ENCODE results near the gene GJB2. TPM values are rescaled to one million over a fixed set of nuclear protein-coding genes. Genes with fewer than 3 reads are reported as not detected.

Gene GJB2
- total RNA-seq, 5 donors from 2014 or later (not counting 1 experiment from before 2014, with no cell fraction given): 0.10 to 0.15 TPM; not detected in 3

GRCh38 chr13:20174656-20175405 is 17.9 kb downstream of the GJB2 start:
- Mint-ChIP-seq H3K4me1 (peaks cover 6 to 12% (median 9%) of the 10 kb centered on the region in 3 donors), H3K27me3 (peaks cover 75 to 84% of the 10 kb centered on the region in 2 donors), H3K4me3 (peak overlapping the region in 1 of 3 donors; percentile 18), H3K9me3 (no peaks in the 10 kb centered on the region), H3K27ac (no peak overlapping the region), H3K36me3 (no peaks in the 10 kb centered on the region)
- no peak overlapping the region for H3K4me3 ChIP-seq (ENCODE audit: control insufficient read depth in 1 of 2, extremely low read depth in 1 of 2, low read length in 1 of 2)
- peaks cover 7 to 55% of the 10 kb centered on the region in 2 experiments for H3K27me3 ChIP-seq (replicated peaks in 1 of 2; ENCODE audit: control insufficient read depth in 2 of 2, extremely low read depth in 1 of 2, insufficient read depth in 2 of 2, low read length in 1 of 2)
- no peaks in the 10 kb centered on the region for H3K36me3 ChIP-seq (ENCODE audit: control insufficient read depth in 2 of 2, extremely low read depth in 1 of 2, insufficient read depth in 1 of 2, low read length in 1 of 2)
- POLR2A ChIA-PET: interaction anchor here (0.6 to 1.0 kb wide), 2 partner anchors 301 to 328 kb away, joined by 3 read pairs; no protein-coding TSS in a partner anchor
- no peak overlapping the region for H3K27ac ChIP-seq (ENCODE audit: low read length)
- H3K4me1 ChIP-seq (ENCODE audit: control insufficient read depth in 1 of 2, extremely low read depth in 1 of 2, insufficient read depth in 2 of 2, low read length in 2 of 2): peaks cover 0 to 3% of the 10 kb centered on the region in 2 experiments
- peak; percentile 68 to 84 (median 81) for ATAC-seq (replicated peaks in 1 of 4)
- CTCF ChIA-PET: interaction anchor here in 1 of 2 donors (1.0 kb wide), 1 partner anchor 16 kb away, joined by 3 read pairs; no protein-coding TSS in a partner anchor
- H3K9me3 ChIP-seq: no peaks in the 10 kb centered on the region
- DNase-seq: peak in 5 of 35 experiments; percentile 25 to 43 (median 35)
- WGBS (ENCODE audit: insufficient coverage): 51% methylated on average over 10 of the region's 22 CpGs

DNA sequence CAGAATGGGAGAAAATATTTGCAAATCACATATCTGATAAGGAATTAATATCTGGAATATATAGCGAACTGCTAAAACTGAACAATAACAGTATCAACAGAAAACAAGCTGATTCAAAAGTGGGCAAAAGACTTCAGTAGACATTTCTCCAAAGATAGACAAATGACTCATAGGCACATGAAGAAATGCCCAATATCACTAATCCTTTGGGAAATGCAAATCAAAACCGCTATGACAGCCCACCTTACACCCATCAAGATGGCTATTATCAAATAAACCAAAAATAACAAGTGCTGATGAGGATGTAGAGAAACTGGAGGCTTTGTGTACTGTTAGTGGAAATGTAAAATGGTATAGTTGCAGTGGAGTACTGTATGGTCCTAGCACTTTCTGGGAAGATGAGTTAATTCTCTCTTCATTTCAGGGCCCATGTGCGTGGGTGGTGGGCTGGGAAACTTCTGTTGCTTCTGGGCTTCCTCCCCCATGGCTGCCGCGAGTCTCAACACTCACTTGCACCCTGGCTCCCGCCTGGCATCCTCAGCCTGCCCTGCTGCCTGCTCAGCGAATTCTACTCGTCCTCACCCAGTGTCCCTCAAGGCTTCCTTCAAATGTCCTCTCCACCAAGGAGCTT is 19.5 kb downstream of the GJB2 start:
- peaks cover 0 to 3% of the 10 kb centered on the region in 2 experiments for H3K4me1 ChIP-seq (ENCODE audit: control insufficient read depth in 1 of 2, extremely low read depth in 1 of 2, insufficient read depth in 2 of 2, low read length in 2 of 2)
- no peak overlapping the region for H3K27ac ChIP-seq (ENCODE audit: low read length)
- H3K36me3 ChIP-seq (ENCODE audit: control insufficient read depth in 2 of 2, extremely low read depth in 1 of 2, insufficient read depth in 1 of 2, low read length in 1 of 2): no peaks in the 10 kb centered on the region
- no peak overlapping the region for H3K4me3 ChIP-seq (ENCODE audit: control insufficient read depth in 1 of 2, extremely low read depth in 1 of 2, low read length in 1 of 2)
- CTCF ChIA-PET: interaction anchor here in 1 of 2 donors (0.8 to 0.9 kb wide), 2 partner anchors 9 to 318 kb away, joined by 3 to 4 read pairs; no protein-coding TSS in a partner anchor
- H3K36me3 Mint-ChIP-seq: no peaks in the 10 kb centered on the region
- DNase-seq (no peak), ATAC-seq (replicated peaks in 1 of 4) (no peak)
- no peak overlapping the region for H3K4me3 Mint-ChIP-seq
- H3K27me3 Mint-ChIP-seq: peaks cover 67 to 81% of the 10 kb centered on the region in 2 donors
- H3K4me1 Mint-ChIP-seq: peaks cover 6 to 12% (median 9%) of the 10 kb centered on the region in 3 donors
- H3K27me3 ChIP-seq (replicated peaks in 1 of 2; ENCODE audit: control insufficient read depth in 2 of 2, extremely low read depth in 1 of 2, insufficient read depth in 2 of 2, low read length in 1 of 2): peaks cover 9 to 52% of the 10 kb centered on the region in 2 experiments
- no peaks in the 10 kb centered on the region for H3K9me3 ChIP-seq
- WGBS (ENCODE audit: insufficient coverage): 39% methylated on average over 5 of the region's 8 CpGs
- H3K27ac Mint-ChIP-seq: no peak overlapping the region
- no peaks in the 10 kb centered on the region for H3K9me3 Mint-ChIP-seq
- POLR2A ChIA-PET: no interaction called here

DNA sequence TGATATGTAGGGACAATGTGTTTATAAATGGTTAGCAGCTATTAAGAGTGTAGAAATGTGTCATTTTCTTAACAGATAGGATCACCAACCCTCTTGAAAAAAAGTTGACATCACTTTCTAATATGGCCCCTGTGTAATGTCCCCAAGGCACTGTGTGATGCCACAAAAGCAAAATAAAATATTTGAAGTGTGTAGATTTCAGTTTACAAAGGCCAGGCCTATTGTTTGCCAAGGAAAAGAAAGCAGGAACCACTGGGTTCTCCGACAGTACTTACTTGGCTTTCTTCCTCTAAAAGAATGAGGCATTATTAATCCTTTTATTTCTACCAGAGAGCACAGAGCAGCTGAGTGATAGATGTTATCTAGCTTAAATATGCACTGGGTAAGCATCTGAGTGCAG is 21.4 kb downstream of the GJB2 start:
- DNase-seq: no peak
- H3K27ac ChIP-seq (ENCODE audit: low read length): no peak overlapping the region
- Mint-ChIP-seq H3K9me3 (no peaks in the 10 kb centered on the region), H3K4me3 (no peak overlapping the region), H3K27ac (no peak overlapping the region), H3K4me1 (peaks cover 6 to 12% (median 9%) of the 10 kb centered on the region in 3 donors), H3K36me3 (no peaks in the 10 kb centered on the region), H3K27me3 (peaks cover 67 to 80% of the 10 kb centered on the region in 2 donors)
- ChIA-PET CTCF (no interaction called here), POLR2A (no interaction called here)
- ATAC-seq (replicated peaks in 1 of 4): no peak
- no peaks in the 10 kb centered on the region for H3K9me3 ChIP-seq
- peaks cover 4 to 50% of the 10 kb centered on the region in 2 experiments for H3K27me3 ChIP-seq (replicated peaks in 1 of 2; ENCODE audit: control insufficient read depth in 2 of 2, extremely low read depth in 1 of 2, insufficient read depth in 2 of 2, low read length in 1 of 2)
- WGBS (ENCODE audit: insufficient coverage): no CpG with 5 or more reads among the region's 1 CpG
- no peaks in the 10 kb centered on the region for H3K36me3 ChIP-seq (ENCODE audit: control insufficient read depth in 2 of 2, extremely low read depth in 1 of 2, insufficient read depth in 1 of 2, low read length in 1 of 2)
- no peak overlapping the region for H3K4me3 ChIP-seq (ENCODE audit: control insufficient read depth in 1 of 2, extremely low read depth in 1 of 2, low read length in 1 of 2)
- H3K4me1 ChIP-seq (ENCODE audit: control insufficient read depth in 1 of 2, extremely low read depth in 1 of 2, insufficient read depth in 2 of 2, low read length in 2 of 2): peaks cover 0 to 3% of the 10 kb centered on the region in 2 experiments

DNA sequence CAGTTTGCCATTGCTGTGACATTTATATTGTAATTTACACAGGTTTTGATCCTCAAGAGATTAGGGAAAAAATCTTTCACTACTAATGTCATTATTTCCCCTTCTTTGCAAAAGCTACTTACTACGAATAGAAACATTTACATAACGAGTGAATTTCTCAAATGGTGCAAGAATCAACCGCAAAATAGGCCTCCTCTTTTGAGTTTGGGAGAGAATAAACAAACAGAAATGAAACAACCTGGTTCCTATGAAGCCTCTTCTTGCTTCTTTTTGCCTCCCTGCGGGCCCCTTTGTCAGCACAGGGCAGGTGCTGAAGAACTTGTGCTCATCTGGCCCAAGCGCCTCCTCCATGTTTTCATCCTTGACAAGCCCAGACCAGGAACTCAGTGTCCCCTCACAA is 21.8 kb downstream of the GJB2 start:
- ChIA-PET CTCF (no interaction called here), POLR2A (no interaction called here)
- Histone ChIP-seq H3K27ac (ENCODE audit: low read length) (no peak overlapping the region), H3K9me3 (no peaks in the 10 kb centered on the region), H3K4me3 (ENCODE audit: control insufficient read depth in 1 of 2, extremely low read depth in 1 of 2, low read length in 1 of 2) (no peak overlapping the region), H3K4me1 (ENCODE audit: control insufficient read depth in 1 of 2, extremely low read depth in 1 of 2, insufficient read depth in 2 of 2, low read length in 2 of 2) (peaks cover 0 to 3% of the 10 kb centered on the region in 2 experiments), H3K27me3 (replicated peaks in 1 of 2; ENCODE audit: control insufficient read depth in 2 of 2, extremely low read depth in 1 of 2, insufficient read depth in 2 of 2, low read length in 1 of 2) (peaks cover 4 to 45% of the 10 kb centered on the region in 2 experiments), H3K36me3 (ENCODE audit: control insufficient read depth in 2 of 2, extremely low read depth in 1 of 2, insufficient read depth in 1 of 2, low read length in 1 of 2) (no peaks in the 10 kb centered on the region)
- 100% methylated on average over 2 of the region's 5 CpGs for WGBS (ENCODE audit: insufficient coverage)
- Mint-ChIP-seq H3K4me3 (no peak overlapping the region), H3K27me3 (peaks cover 67 to 80% of the 10 kb centered on the region in 2 donors), H3K36me3 (no peaks in the 10 kb centered on the region), H3K9me3 (no peaks in the 10 kb centered on the region), H3K27ac (no peak overlapping the region), H3K4me1 (peaks cover 6 to 12% (median 9%) of the 10 kb centered on the region in 3 donors)
- ATAC-seq (replicated peaks in 1 of 4) (no peak), DNase-seq (no peak)

DNA sequence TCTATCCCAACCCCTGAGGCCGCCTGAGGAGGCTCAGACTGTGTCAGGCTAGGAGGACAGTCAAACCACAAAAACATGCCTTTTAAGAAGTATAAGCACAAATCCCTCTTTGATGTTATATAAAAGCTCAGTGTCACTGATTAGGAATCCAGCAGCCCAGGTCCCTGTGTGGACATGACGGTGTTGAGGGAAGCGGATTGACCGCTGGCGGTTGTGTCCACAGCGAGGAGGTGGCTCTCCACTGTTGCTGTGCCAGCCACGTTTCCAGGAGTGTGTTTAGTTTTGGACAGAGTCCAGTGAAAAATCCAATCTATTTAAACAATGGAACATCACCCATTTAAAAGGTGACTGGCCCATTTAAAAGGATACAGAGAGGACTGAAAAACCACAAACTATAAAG is 24.3 kb downstream of the GJB2 start:
- POLR2A ChIA-PET: interaction anchor here in 1 of 2 donors (0.6 kb wide), 1 partner anchor 59 kb away, joined by 8 read pairs; no protein-coding TSS in a partner anchor
- no peak overlapping the region for H3K27ac ChIP-seq (ENCODE audit: low read length)
- DNase-seq: no peak

GRCh38 chr13:20165417-20166257 is 27.1 kb downstream of the GJB2 start:
- no peaks in the 10 kb centered on the region for H3K36me3 Mint-ChIP-seq
- H3K4me1 ChIP-seq (ENCODE audit: control insufficient read depth in 1 of 2, extremely low read depth in 1 of 2, insufficient read depth in 2 of 2, low read length in 2 of 2): peaks cover 4 to 12% of the 10 kb centered on the region in 2 experiments
- no peak overlapping the region for H3K4me3 ChIP-seq (ENCODE audit: control insufficient read depth in 1 of 2, extremely low read depth in 1 of 2, low read length in 1 of 2)
- H3K27ac Mint-ChIP-seq: no peak overlapping the region
- peaks cover 41 to 68% of the 10 kb centered on the region in 2 donors for H3K27me3 Mint-ChIP-seq
- H3K27me3 ChIP-seq (replicated peaks in 1 of 2; ENCODE audit: control insufficient read depth in 2 of 2, extremely low read depth in 1 of 2, insufficient read depth in 2 of 2, low read length in 1 of 2): peaks cover 7 to 43% of the 10 kb centered on the region in 2 experiments
- H3K27ac ChIP-seq (ENCODE audit: low read length): no peak overlapping the region
- H3K9me3 ChIP-seq: no peaks in the 10 kb centered on the region
- H3K4me1 Mint-ChIP-seq: peaks cover 7 to 12% (median 10%) of the 10 kb centered on the region in 3 donors
- no peak overlapping the region for H3K4me3 Mint-ChIP-seq
- WGBS (ENCODE audit: insufficient coverage): 86% methylated on average over 4 of the region's 11 CpGs
- DNase-seq: no peak
- no peaks in the 10 kb centered on the region for H3K36me3 ChIP-seq (ENCODE audit: control insufficient read depth in 2 of 2, extremely low read depth in 1 of 2, insufficient read depth in 1 of 2, low read length in 1 of 2)
- H3K9me3 Mint-ChIP-seq: no peaks in the 10 kb centered on the region
- no peak for ATAC-seq (replicated peaks in 1 of 4)
- CTCF ChIA-PET: interaction anchor here in 1 of 2 donors (0.7 kb wide), 1 partner anchor 26 kb away, joined by 3 read pairs; no protein-coding TSS in a partner anchor
- POLR2A ChIA-PET: no interaction called here

More for the DNA sequence above, 24.3 kb downstream of the GJB2 start:
- H3K4me3 ChIP-seq (ENCODE audit: control insufficient read depth in 1 of 2, extremely low read depth in 1 of 2, low read length in 1 of 2): no peak overlapping the region
- peaks cover 56 to 76% of the 10 kb centered on the region in 2 donors for H3K27me3 Mint-ChIP-seq
- H3K4me3 Mint-ChIP-seq: no peak overlapping the region
- peaks cover 0 to under 1% of the 10 kb centered on the region in 2 experiments for H3K4me1 ChIP-seq (ENCODE audit: control insufficient read depth in 1 of 2, extremely low read depth in 1 of 2, insufficient read depth in 2 of 2, low read length in 2 of 2)
- ATAC-seq (replicated peaks in 1 of 4): no peak
- no peaks in the 10 kb centered on the region for H3K9me3 Mint-ChIP-seq
- no peaks in the 10 kb centered on the region for H3K36me3 Mint-ChIP-seq
- CTCF ChIA-PET: no interaction called here
- 100% methylated on average over 4 of the region's 7 CpGs for WGBS (ENCODE audit: insufficient coverage)
- no peak overlapping the region for H3K27ac Mint-ChIP-seq
- peaks cover 4 to 36% of the 10 kb centered on the region in 2 experiments for H3K27me3 ChIP-seq (replicated peaks in 1 of 2; ENCODE audit: control insufficient read depth in 2 of 2, extremely low read depth in 1 of 2, insufficient read depth in 2 of 2, low read length in 1 of 2)
- H3K4me1 Mint-ChIP-seq: peaks cover 0 to 2% (median 2%) of the 10 kb centered on the region in 3 donors
- no peaks in the 10 kb centered on the region for H3K9me3 ChIP-seq
- no peaks in the 10 kb centered on the region for H3K36me3 ChIP-seq (ENCODE audit: control insufficient read depth in 2 of 2, extremely low read depth in 1 of 2, insufficient read depth in 1 of 2, low read length in 1 of 2)
